HG02798 (cell line): ENCODE measurements around the gene NUP153.

Experiments
- ATAC-seq: cut with Tn5 transposase; IDR thresholded peaks from one replicate; pipeline ENCODE4 v1.9.1; 2021; ENCODE audit warnings: mild to moderate bottlenecking; ENCODE audit not compliant: unreplicated experiment, poor library complexity

NUP153 gene

DNA sequence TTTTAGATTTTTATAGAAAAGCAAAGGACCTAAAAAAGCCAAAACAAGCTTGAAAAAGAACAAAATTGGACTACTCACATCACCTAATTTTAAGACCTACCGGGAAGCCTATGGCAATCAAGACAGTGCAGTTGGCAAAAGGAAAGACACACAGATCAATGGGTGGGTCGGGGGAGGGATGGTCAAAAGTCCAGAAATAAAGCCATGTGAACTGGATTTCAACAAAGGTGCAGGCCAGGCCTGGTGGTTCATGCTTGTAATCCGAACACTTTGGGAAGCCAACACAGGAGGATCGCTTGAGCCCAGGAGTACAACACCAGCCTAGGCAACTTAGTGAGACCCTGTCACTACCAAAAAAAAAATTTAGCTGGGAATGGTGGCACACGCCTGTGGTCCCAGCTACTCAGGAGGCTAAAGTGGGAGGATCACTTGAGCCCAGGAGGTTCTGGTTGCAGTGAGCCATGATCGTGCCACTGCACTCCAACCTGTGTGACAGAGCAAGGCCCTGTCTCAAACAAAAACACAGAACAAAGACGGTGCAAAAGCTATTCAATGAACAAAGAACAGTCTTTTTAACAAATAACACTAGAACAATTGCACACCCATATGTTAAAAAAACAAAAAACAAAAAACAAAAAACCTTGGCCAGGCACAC is 34.5 kb downstream of the NUP153 start:
- ATAC-seq = no peak

- ATAC-seq = no peak
These were observed 40.1 kb downstream of the NUP153 start for GRCh38 chr6:17666646-17667045.

DNA sequence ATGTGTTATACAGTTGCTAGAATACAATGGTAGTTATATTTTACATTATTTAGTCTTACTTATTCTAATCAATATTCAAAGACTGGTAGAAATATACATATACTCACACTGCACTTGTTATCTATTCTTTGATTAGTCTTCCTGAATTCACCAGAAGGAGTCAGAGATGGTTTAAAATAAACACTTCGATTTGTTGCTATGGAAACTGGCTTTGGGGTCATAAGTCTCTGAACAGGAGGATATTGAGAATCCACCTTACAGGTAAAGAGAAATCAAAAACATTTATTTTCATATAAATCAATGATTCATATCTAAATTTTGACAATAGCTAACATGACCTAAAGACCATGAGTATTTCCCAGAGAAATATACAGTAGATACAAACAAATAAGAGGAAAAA is 41.6 kb downstream of the NUP153 start:
- no peak for ATAC-seq

DNA sequence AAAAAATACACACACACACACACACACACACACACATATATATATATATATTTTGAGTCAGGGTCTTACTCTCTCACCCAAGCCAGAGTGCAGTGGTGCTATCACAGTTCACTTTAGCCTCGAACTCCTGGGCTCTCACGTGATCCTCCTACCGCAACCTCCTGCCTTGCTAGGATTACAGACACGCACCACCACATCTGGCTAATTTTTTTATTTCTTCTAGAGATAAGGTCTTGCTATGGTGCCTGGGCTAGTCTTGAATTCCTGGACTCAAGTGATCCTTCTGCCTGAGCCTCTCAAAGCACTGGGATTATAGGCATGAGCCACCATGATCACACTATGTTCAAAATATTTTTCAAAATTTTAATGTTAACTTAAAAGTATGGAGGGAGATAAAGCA is 43.5 kb downstream of the NUP153 start:
- no peak for ATAC-seq

DNA sequence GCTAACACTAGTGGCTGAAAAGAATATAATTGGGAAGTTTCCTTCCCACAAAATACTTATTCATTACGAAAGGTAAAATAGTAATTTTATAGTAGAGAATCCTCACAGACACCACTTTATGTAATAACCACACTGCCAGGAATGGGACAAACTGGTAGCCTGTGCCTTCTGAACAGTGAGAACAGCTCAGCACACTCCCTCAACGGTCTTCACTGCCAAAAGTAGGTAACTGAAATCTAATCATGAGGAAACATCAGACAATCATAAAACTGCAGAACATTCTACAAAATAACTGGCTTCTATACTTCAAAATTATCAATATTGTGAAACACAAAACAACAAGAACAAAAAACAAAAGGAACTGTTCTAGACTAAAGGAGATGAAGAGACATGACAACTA is 44.1 kb downstream of the NUP153 start:
- no peak for ATAC-seq

- ATAC-seq = no peak
These were observed 50.1 kb downstream of the NUP153 start for GRCh38 chr6:17656644-17657043.

DNA sequence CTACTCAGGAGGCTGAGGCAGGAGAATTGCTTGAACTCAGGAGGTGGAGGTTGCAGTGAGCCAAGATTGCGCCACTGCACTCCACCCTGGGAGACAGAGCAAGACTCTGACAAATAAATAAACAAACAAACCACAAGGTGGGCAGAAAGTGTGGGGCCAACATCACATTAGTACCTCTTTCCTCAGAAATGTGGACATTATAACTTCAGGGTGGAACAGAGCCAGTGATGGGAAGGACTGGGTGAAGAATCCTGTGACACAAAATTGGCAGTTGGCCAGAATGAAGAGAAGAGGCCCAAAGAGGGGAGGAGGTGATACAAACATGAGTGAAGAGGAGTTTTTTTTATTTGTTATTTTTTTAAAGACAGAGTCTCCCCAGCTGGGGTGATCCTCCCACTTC is 50.6 kb downstream of the NUP153 start:
- ATAC-seq = no peak

DNA sequence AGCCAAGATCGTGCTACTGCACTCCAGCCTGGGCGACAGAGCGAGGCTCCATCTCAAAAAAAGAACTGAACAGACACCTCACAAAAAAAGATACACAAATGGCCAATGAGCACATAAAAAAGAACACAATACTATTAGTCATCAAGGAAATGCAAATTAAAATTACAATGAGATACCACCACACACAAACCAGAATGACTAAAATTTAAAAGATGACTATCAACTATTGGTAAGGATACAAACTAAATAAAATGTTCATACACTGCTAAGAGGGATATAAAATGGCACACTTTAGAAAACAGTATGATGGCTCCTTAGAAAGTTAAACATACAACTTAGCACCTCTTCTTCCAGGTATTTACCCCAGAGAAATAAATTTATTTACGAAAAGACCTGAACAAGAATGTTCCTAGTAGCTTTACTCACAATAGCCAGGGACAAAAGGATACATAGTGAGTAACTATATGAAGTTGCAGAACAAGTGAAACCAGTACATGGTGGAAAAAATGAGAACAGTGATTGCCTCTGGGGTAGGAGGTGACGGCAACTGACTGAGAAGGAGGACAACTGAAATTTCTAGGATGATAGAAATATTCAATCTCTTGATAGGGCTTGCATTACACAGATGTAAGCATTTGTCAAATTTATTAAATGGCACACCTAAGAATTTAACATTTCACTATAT is 53.4 kb downstream of the NUP153 start:
- no peak for ATAC-seq

- ATAC-seq = no peak
These were observed 55.9 kb downstream of the NUP153 start for GRCh38 chr6:17650656-17651309.

DNA sequence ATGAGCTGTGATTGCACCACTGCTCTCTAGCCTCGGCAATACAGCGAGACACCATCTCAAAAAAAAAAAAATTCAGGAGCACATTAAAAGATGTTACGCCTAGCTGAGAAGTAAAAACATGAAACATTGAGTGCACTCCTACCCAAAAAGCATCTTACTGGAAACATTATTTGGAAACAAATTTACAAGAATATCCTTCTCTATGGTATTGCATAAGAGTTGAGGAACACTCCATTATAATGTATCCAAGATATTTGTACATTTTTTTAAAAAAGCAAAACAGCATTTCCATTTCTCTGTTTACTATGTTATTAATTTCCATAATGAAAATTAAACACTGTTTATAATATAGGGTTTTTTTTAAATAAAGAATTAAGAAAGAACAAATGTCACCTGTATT is 58.0 kb downstream of the NUP153 start:
- no peak for ATAC-seq

GRCh38 chr6:17640477-17640917 is 66.2 kb downstream of the NUP153 start:
- ATAC-seq = no peak

DNA sequence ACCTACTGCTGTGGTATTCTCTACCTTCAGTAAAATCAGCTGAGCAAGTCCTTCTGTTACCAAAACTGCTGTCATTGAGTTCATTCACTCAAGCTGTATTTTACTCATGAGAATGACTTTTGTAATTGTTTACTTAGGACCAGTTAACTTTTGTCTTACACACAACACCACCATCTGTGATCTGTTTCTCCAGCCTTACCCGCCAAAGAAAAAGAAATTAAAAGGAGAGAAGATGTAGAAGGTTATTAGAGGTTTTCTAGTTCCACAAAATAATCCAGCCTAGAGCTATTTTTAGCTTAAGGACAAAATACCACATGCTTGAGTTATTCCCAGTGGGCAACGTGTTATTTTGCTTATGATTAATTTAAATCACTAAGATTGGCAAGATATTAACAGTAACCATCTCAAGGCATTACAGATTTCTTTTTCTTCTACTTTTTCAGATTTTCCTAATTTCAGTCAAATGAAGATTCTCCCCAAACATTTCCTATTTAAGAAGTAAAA is 68.5 kb downstream of the NUP153 start:
- no peak for ATAC-seq

- ATAC-seq = no peak
These were observed 71.2 kb downstream of the NUP153 start for GRCh38 chr6:17635568-17635967.

GRCh38 chr6:17633465-17634188 is 73.1 kb downstream of the NUP153 start:
- ATAC-seq = no peak

GRCh38 chr6:17632934-17633333 is 73.8 kb downstream of the NUP153 start:
- ATAC-seq = no peak

GRCh38 chr6:17630511-17631073 is 76.1 kb downstream of the NUP153 start:
- ATAC-seq = no peak

GRCh38 chr6:17629824-17630510 is 76.8 kb downstream of the NUP153 start:
- no peak for ATAC-seq

- peak; percentile 85 for ATAC-seq
These were observed 77.9 kb downstream of the NUP153 start for GRCh38 chr6:17628873-17629272.

DNA sequence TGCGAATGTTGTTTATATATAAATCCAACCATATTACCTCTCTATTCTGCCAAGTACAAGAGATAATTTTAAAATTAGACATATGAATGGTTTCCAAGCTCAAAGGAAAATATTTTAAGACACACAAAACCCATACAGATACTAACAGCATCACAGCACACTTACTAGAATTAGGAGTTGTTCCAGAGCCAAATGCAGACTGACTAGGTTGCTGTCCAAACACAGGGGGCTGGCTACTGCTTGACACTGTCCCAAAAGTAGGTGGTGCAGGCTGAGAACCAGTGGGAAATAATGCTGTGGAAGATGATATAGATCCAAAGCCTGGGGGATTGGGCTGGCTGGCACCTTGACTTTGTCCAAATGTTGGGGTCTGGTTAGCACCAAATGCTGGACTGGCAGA is 82.3 kb downstream of the NUP153 start:
- ATAC-seq = no peak

GRCh38 chr6:17622144-17622543 is 84.6 kb downstream of the NUP153 start:
- no peak for ATAC-seq
